ENCODE data around the gene SPPL3. TPM values are rescaled to one million over a fixed set of nuclear protein-coding genes. Genes with fewer than 3 reads are reported as not detected.

Gene SPPL3
- total RNA-seq, 1 experiment from 2014 or later = 39.7 TPM

- CTCF ChIA-PET = no interaction called here
- POLR2A ChIA-PET = no interaction called here
- Histone ChIP-seq H3K4me3 (replicated peaks in 1 of 2; ENCODE audit: low read depth in 1 of 2, low read length in 2 of 2) (no peak overlapping the region), H3K4me2 (ENCODE audit: low read length) (no peak overlapping the region), H4K20me1 (ENCODE audit: insufficient read depth) (no peaks in the 10 kb centered on the region), H3K79me2 (ENCODE audit: insufficient read depth, low read length) (no peaks in the 10 kb centered on the region), H3K36me3 (ENCODE audit: control insufficient read depth in 1 of 2, insufficient read depth in 2 of 2, low read length in 2 of 2) (no peaks in the 10 kb centered on the region), H2AFZ (ENCODE audit: low read depth, low read length, poor library complexity, severe bottlenecking) (no peak overlapping the region), H3K9me3 (ENCODE audit: control insufficient read depth in 1 of 2, insufficient read depth in 1 of 2, low read depth in 1 of 2, low read length in 2 of 2) (no peaks in the 10 kb centered on the region), H3K27ac (ENCODE audit: low read depth, low read length) (no peak overlapping the region), H3K9ac (ENCODE audit: low read length) (no peak overlapping the region), H3K27me3 (ENCODE audit: insufficient read depth, low read length) (no peaks in the 10 kb centered on the region), H3K4me1 (ENCODE audit: control insufficient read depth in 1 of 2, insufficient read depth in 2 of 2, low read length in 2 of 2) (no peaks in the 10 kb centered on the region), H3K9me2 (ENCODE audit: insufficient read depth) (no peaks in the 10 kb centered on the region)
- ATAC-seq (no peak), DNase-seq (ENCODE audit: low read depth, low spot score) (no peak)
- no TSS peak for BruUV-seq (replicated peaks)
- RAD21 ChIA-PET (ENCODE audit: low non-redundant PET in 1 of 2, low total read pairs in 2 of 2, uncharacterized antibody in 2 of 2, unreplicated experiment in 2 of 2) = no interaction called here
- intact Hi-C loops (cut with micrococcal nuclease) = no loop called here
- TF ChIP-seq ELF1 (IDR thresholded peaks at IDR 0.05; ENCODE audit: borderline replicate concordance, low read depth) = no peak
Observed at GRCh38 chr12:120774169-120774916, 129.8 kb downstream of the SPPL3 start.

- Histone ChIP-seq H3K4me1 (ENCODE audit: control insufficient read depth in 1 of 2, insufficient read depth in 2 of 2, low read length in 2 of 2) (no peaks in the 10 kb centered on the region), H3K36me3 (ENCODE audit: control insufficient read depth in 1 of 2, insufficient read depth in 2 of 2, low read length in 2 of 2) (peaks cover 6 to 10% of the 10 kb centered on the region in 2 experiments; a peak in 2 of 4 replicates), H4K20me1 (ENCODE audit: insufficient read depth) (no peaks in the 10 kb centered on the region), H3K27ac (ENCODE audit: low read depth, low read length) (no peak overlapping the region), H3K9me3 (ENCODE audit: control insufficient read depth in 1 of 2, insufficient read depth in 1 of 2, low read depth in 1 of 2, low read length in 2 of 2) (no peaks in the 10 kb centered on the region), H2AFZ (ENCODE audit: low read depth, low read length, poor library complexity, severe bottlenecking) (no peak overlapping the region), H3K9me2 (ENCODE audit: insufficient read depth) (no peaks in the 10 kb centered on the region), H3K9ac (ENCODE audit: low read length) (no peak overlapping the region), H3K79me2 (ENCODE audit: insufficient read depth, low read length) (no peaks in the 10 kb centered on the region), H3K4me3 (replicated peaks in 1 of 2; ENCODE audit: low read depth in 1 of 2, low read length in 2 of 2) (no peak overlapping the region), H3K27me3 (ENCODE audit: insufficient read depth, low read length) (no peaks in the 10 kb centered on the region), H3K4me2 (ENCODE audit: low read length) (no peak overlapping the region)
- ChIA-PET RAD21 (ENCODE audit: low non-redundant PET in 1 of 2, low total read pairs in 2 of 2, uncharacterized antibody in 2 of 2, unreplicated experiment in 2 of 2) (no interaction called here), POLR2A (no interaction called here), CTCF (no interaction called here)
- DNase-seq (ENCODE audit: low read depth, low spot score) (no peak), ATAC-seq (no peak)
- no TSS peak for BruUV-seq (replicated peaks)
- no peak for TF ChIP-seq FOSL1 (IDR thresholded peaks at IDR 0.05; ENCODE audit: low read depth)
- TF ChIP-seq RAD21 (IDR thresholded peaks at IDR 0.05; ENCODE audit: low read depth) = no peak
- TF ChIP-seq, protein P1, sequence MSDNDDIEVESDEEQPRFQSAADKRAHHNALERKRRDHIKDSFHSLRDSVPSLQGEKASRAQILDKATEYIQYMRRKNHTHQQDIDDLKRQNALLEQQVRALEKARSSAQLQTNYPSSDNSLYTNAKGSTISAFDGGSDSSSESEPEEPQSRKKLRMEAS (IDR thresholded peaks at IDR 0.05) = no peak
- intact Hi-C loops (cut with micrococcal nuclease) = no loop called here
Observed at GRCh38 chr12:120771097-120771496, 133.1 kb downstream of the SPPL3 start.

Measured in HCT116 (cell line).